ENCODE measurements around the gene SMAP1. TPM values are rescaled to one million over a fixed set of nuclear protein-coding genes. Genes with fewer than 3 reads are reported as not detected.

The SMAP1 gene
- total RNA-seq, 1 experiment from 2014 or later, result 3.5 TPM

DNA sequence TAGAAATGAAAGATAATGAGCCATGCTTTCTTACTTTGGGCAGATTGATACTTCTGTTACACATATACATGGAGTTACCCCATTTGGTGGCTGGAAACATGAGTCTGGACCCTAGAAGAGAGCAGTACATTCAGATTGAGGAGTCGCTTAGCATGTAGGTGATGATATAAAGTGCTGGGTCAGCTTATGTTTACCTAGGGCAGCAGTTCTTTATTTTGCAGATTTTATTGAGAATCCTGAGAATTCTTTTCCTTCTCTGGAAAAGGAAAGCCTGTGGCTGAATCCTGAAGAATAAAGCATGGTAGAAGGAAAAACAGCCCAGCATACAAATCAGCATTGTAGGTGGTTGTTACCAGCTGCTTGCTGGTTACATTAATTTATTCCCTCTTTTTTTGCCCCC is 91.2 kb downstream of the SMAP1 start:
- TF ChIP-seq ELF1 (IDR thresholded peaks at IDR 0.05; ENCODE audit: borderline replicate concordance, low read depth), result no peak
- TF ChIP-seq, protein P1, sequence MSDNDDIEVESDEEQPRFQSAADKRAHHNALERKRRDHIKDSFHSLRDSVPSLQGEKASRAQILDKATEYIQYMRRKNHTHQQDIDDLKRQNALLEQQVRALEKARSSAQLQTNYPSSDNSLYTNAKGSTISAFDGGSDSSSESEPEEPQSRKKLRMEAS (IDR thresholded peaks at IDR 0.05), result no peak
- no peak for TF ChIP-seq EZH2 (IDR thresholded peaks at IDR 0.05)
- TF ChIP-seq, protein P2, sequence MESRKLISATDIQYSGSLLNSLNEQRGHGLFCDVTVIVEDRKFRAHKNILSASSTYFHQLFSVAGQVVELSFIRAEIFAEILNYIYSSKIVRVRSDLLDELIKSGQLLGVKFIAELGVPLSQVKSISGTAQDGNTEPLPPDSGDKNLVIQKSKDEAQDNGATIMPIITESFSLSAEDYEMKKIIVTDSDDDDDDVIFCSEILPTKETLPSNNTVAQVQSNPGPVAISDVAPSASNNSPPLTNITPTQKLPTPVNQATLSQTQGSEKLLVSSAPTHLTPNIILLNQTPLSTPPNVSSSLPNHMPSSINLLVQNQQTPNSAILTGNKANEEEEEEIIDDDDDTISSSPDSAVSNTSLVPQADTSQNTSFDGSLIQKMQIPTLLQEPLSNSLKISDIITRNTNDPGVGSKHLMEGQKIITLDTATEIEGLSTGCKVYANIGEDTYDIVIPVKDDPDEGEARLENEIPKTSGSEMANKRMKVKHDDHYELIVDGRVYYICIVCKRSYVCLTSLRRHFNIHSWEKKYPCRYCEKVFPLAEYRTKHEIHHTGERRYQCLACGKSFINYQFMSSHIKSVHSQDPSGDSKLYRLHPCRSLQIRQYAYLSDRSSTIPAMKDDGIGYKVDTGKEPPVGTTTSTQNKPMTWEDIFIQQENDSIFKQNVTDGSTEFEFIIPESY (IDR thresholded peaks at IDR 0.05; ENCODE audit: extremely low read depth, insufficient replicate concordance, low read length), result no peak
- no peak for TF ChIP-seq ZNF274 (IDR thresholded peaks at IDR 0.05; ENCODE audit: low read depth, low read length)
- TF ChIP-seq ZFX (IDR thresholded peaks at IDR 0.05), result no peak
- no peak for TF ChIP-seq EZH2phosphoT487 (IDR thresholded peaks at IDR 0.05; ENCODE audit: borderline replicate concordance)
- TF ChIP-seq, protein P3, sequence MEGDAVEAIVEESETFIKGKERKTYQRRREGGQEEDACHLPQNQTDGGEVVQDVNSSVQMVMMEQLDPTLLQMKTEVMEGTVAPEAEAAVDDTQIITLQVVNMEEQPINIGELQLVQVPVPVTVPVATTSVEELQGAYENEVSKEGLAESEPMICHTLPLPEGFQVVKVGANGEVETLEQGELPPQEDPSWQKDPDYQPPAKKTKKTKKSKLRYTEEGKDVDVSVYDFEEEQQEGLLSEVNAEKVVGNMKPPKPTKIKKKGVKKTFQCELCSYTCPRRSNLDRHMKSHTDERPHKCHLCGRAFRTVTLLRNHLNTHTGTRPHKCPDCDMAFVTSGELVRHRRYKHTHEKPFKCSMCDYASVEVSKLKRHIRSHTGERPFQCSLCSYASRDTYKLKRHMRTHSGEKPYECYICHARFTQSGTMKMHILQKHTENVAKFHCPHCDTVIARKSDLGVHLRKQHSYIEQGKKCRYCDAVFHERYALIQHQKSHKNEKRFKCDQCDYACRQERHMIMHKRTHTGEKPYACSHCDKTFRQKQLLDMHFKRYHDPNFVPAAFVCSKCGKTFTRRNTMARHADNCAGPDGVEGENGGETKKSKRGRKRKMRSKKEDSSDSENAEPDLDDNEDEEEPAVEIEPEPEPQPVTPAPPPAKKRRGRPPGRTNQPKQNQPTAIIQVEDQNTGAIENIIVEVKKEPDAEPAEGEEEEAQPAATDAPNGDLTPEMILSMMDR (IDR thresholded peaks at IDR 0.05 in 2 of 3, conservative IDR thresholded peaks at IDR 0.05 in 1 of 3; ENCODE audit: borderline replicate concordance in 1 of 3, insufficient read depth in 1 of 3, low read depth in 2 of 3, low read length in 2 of 3), result no peak
- TF ChIP-seq YY1 (IDR thresholded peaks at IDR 0.05; ENCODE audit: extremely low read depth, insufficient replicate concordance, low read depth, low read length), result no peak
- Histone ChIP-seq H3K4me2 (ENCODE audit: low read length) (no peak overlapping the region), H3K4me3 (replicated peaks in 1 of 2; ENCODE audit: low read depth in 1 of 2, low read length in 2 of 2) (no peak overlapping the region), H4K20me1 (ENCODE audit: insufficient read depth) (no peaks in the 10 kb centered on the region; the same call in 1 of the 2 replicates), H3K36me3 (ENCODE audit: control insufficient read depth in 1 of 2, insufficient read depth in 2 of 2, low read length in 2 of 2) (0 out of 4 replicates have a peak, but pooled peaks cover 0 to 4% of the 10 kb centered on the region in 2 experiments), H3K27me3 (ENCODE audit: insufficient read depth, low read length) (no peaks in the 10 kb centered on the region), H2AFZ (ENCODE audit: low read depth, low read length, poor library complexity, severe bottlenecking) (no peak overlapping the region), H3K9me3 (ENCODE audit: control insufficient read depth in 1 of 2, insufficient read depth in 1 of 2, low read depth in 1 of 2, low read length in 2 of 2) (no peaks in the 10 kb centered on the region), H3K9me2 (ENCODE audit: insufficient read depth) (no peaks in the 10 kb centered on the region), H3K9ac (ENCODE audit: low read length) (no peak overlapping the region), H3K4me1 (ENCODE audit: control insufficient read depth in 1 of 2, insufficient read depth in 2 of 2, low read length in 2 of 2) (no peaks in the 10 kb centered on the region; a peak in 1 of 4 replicates), H3K27ac (ENCODE audit: low read depth, low read length) (no peak overlapping the region), H3K79me2 (ENCODE audit: insufficient read depth, low read length) (no peaks in the 10 kb centered on the region)
- ATAC-seq (no peak), DNase-seq (ENCODE audit: low read depth, low spot score) (no peak)
- no TSS peak for BruUV-seq (replicated peaks)
- RAD21 ChIA-PET (ENCODE audit: low non-redundant PET in 1 of 2, low total read pairs in 2 of 2, uncharacterized antibody in 2 of 2, unreplicated experiment in 2 of 2), result no interaction called here
- intact Hi-C loops (cut with micrococcal nuclease), result no loop called here
- POLR2A ChIA-PET, result no interaction called here
- CTCF ChIA-PET, result no interaction called here
